DOHH2 (cell line): Measurements from ENCODE around the gene DYNC2H1.

Experiments used
- EZH2phosphoT487 ChIP-seq: fragments of 200-600 bp; sonication (generic); IDR thresholded peaks from 2 replicates; pipeline ENCODE4 v1.6.1; 2017; ENCODE audit warnings: borderline replicate concordance, mild to moderate bottlenecking, antibody characterized with exemption, low read length, moderate library complexity, mixed read lengths
- TF ChIP-seq, protein P1 (sequence below): fragments of 200-600 bp; sonication (generic); IDR thresholded peaks from one replicate; pipeline ENCODE4 v1.5.1; 2014; ENCODE audit warnings: antibody characterized with exemption, mild to moderate bottlenecking, low read depth, low read length; ENCODE audit not compliant: poor library complexity, severe bottlenecking

DNA sequence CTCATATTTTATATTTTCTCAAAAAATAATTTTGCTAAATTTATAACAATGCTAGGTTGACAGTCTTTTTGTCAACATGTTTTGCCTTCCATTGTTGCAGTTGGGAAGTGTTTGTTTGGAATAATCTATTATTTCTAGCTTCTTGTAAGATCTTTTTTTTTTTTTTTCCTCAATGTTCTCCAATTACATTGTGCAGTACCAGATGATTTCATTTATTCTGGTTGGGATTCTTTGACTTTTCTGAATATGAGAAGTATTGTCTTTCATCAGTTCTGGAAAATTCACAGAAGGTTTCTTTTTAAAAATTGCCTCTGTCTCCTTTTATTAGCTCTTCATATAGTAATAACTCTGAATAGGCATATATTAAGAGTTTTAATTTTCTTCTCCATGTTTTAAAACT is 245.4 kb downstream of the DYNC2H1 start:
- TF ChIP-seq, protein P1, sequence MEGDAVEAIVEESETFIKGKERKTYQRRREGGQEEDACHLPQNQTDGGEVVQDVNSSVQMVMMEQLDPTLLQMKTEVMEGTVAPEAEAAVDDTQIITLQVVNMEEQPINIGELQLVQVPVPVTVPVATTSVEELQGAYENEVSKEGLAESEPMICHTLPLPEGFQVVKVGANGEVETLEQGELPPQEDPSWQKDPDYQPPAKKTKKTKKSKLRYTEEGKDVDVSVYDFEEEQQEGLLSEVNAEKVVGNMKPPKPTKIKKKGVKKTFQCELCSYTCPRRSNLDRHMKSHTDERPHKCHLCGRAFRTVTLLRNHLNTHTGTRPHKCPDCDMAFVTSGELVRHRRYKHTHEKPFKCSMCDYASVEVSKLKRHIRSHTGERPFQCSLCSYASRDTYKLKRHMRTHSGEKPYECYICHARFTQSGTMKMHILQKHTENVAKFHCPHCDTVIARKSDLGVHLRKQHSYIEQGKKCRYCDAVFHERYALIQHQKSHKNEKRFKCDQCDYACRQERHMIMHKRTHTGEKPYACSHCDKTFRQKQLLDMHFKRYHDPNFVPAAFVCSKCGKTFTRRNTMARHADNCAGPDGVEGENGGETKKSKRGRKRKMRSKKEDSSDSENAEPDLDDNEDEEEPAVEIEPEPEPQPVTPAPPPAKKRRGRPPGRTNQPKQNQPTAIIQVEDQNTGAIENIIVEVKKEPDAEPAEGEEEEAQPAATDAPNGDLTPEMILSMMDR, result no peak
- no peak for TF ChIP-seq EZH2phosphoT487
